Osteocyte (in vitro differentiated cells): ENCODE measurements around the gene FAM227B. TPM values are rescaled to one million over a fixed set of nuclear protein-coding genes. Genes with fewer than 3 reads are reported as not detected.
"Not testable (repeated sequence)": the region's sequence is repeated elsewhere in the genome, so short reads cannot be mapped to it uniquely, and the experiment has no call there.

Source experiments
- DNase-seq: peaks from one replicate; pipeline ENCODE4 v3.0.0; 2021; ENCODE audit warnings: mixed read lengths; ENCODE audit not compliant: unreplicated experiment; ENCODE audit errors: extremely low spot score
- H3K27ac Mint-ChIP-seq: one replicate; pipeline ENCODE4 v1.8.0; 2021; ENCODE audit warnings: mild to moderate bottlenecking, mixed read lengths; ENCODE audit not compliant: unreplicated experiment
- H3K27me3 Mint-ChIP-seq: one replicate; pipeline ENCODE4 v1.8.0; 2021; ENCODE audit warnings: mixed read lengths; ENCODE audit not compliant: unreplicated experiment
- H3K36me3 Mint-ChIP-seq: one replicate; pipeline ENCODE4 v1.8.0; 2021; ENCODE audit warnings: mixed read lengths; ENCODE audit not compliant: unreplicated experiment
- H3K4me1 Mint-ChIP-seq: one replicate; pipeline ENCODE4 v1.8.0; 2021; ENCODE audit warnings: mixed read lengths; ENCODE audit not compliant: unreplicated experiment
- H3K4me3 Mint-ChIP-seq: one replicate; pipeline ENCODE4 v1.8.0; 2021; ENCODE audit warnings: mild to moderate bottlenecking, moderate library complexity, mixed read lengths; ENCODE audit not compliant: unreplicated experiment
- H3K9me3 Mint-ChIP-seq: one replicate; pipeline ENCODE4 v1.8.0; 2021; ENCODE audit warnings: mixed read lengths; ENCODE audit not compliant: unreplicated experiment
- CTCF ChIP-seq: fragments of 200-600 bp; sonication (generic); IDR thresholded peaks from 2 replicates; pipeline ENCODE4 v1.5.0; 2021; ENCODE audit warnings: antibody characterized with exemption, mild to moderate bottlenecking, moderate library complexity
- long read RNA-seq: library from polyadenylated mRNA; unstranded; transcript quantifications from one replicate; pipeline ENCODE4 v2.0.0, GENCODE V29; 2021
- total RNA-seq: library from RNA; stranded (reverse); gene quantifications from 2 replicates; pipeline ENCODE4 v1.2.1, GENCODE V29; 2021

The FAM227B gene
- total RNA-seq, result 3.0 and 4.0 TPM in 2 replicates
- long read RNA-seq, partial matches to known transcripts, result 4 of 12 reads
- long read RNA-seq, other reads (novel, unspliced or antisense), result 7 of 12 reads

GRCh38 chr15:49620658-49621368 is at the start of gene FAM227B, which contains the start of gene DTWD1:
Gene FAM227B, minus strand, starts transcription at chr15:49620818. Its CDS starts 5,647 bp downstream, at chr15:49615171.
Gene DTWD1, plus strand, starts transcription at chr15:49621048. Its CDS starts 4,120 bp downstream, at chr15:49625168.
- peak; percentile 98 for DNase-seq
- Mint-ChIP-seq H3K27ac (peak within 1 kb of the TSS; percentile 96), H3K4me3 (peak within 1 kb of the TSS; percentile 93), H3K4me1 (peaks cover 40% of the 10 kb centered on the region), H3K27me3 (no peaks in the 10 kb centered on the region), H3K9me3 (peaks cover 5% of the 10 kb centered on the region), H3K36me3 (peaks cover 12% of the 10 kb centered on the region)
- TF ChIP-seq CTCF, result no peak

- no peak overlapping the region for H3K4me3 Mint-ChIP-seq
- no peaks in the 10 kb centered on the region for H3K36me3 Mint-ChIP-seq
- H3K27me3 Mint-ChIP-seq, result peaks cover 2% of the 10 kb centered on the region
- peaks cover 7% of the 10 kb centered on the region for H3K4me1 Mint-ChIP-seq
- no peaks in the 10 kb centered on the region for H3K9me3 Mint-ChIP-seq
- no peak for DNase-seq
- TF ChIP-seq CTCF, result no peak
- no peak overlapping the region for H3K27ac Mint-ChIP-seq
These were observed 48.7 kb upstream of the FAM227B start for GRCh38 chr15:49669288-49669687.

- not testable (repeated sequence) for H3K27me3 Mint-ChIP-seq
These were observed 45.9 kb upstream of the FAM227B start for GRCh38 chr15:49666486-49666885.

GRCh38 chr15:49664716-49665115 is 44.1 kb upstream of the FAM227B start:
- Mint-ChIP-seq H3K4me1 (no peaks in the 10 kb centered on the region), H3K4me3 (no peak overlapping the region), H3K36me3 (no peaks in the 10 kb centered on the region), H3K27ac (no peak overlapping the region), H3K27me3 (peaks cover 5% of the 10 kb centered on the region), H3K9me3 (no peaks in the 10 kb centered on the region)
- no peak for TF ChIP-seq CTCF
- DNase-seq, result no peak

More at GRCh38 chr15:49666486-49666885, 45.9 kb upstream of the FAM227B start:
- H3K27ac Mint-ChIP-seq, DNase-seq, H3K4me1 Mint-ChIP-seq, H3K36me3 Mint-ChIP-seq, H3K9me3 Mint-ChIP-seq, H3K4me3 Mint-ChIP-seq: not testable (repeated sequence)

- H3K9me3 Mint-ChIP-seq, result peaks cover 24% of the 10 kb centered on the region
- no peak overlapping the region for H3K4me3 Mint-ChIP-seq
- no peak overlapping the region for H3K27ac Mint-ChIP-seq
- H3K4me1 Mint-ChIP-seq, result no peaks in the 10 kb centered on the region
- no peak for TF ChIP-seq CTCF
- H3K36me3 Mint-ChIP-seq, result no peaks in the 10 kb centered on the region
- no peak for DNase-seq
- peaks cover 3% of the 10 kb centered on the region for H3K27me3 Mint-ChIP-seq
These were observed 36.1 kb upstream of the FAM227B start for GRCh38 chr15:49656734-49657133.
